ENCODE measurements around the gene MTHFD1L.
"Not testable (repeated sequence)": the region's sequence is repeated elsewhere in the genome, so short reads cannot be mapped to it uniquely, and the experiment has no call there.

The MTHFD1L gene

DNA sequence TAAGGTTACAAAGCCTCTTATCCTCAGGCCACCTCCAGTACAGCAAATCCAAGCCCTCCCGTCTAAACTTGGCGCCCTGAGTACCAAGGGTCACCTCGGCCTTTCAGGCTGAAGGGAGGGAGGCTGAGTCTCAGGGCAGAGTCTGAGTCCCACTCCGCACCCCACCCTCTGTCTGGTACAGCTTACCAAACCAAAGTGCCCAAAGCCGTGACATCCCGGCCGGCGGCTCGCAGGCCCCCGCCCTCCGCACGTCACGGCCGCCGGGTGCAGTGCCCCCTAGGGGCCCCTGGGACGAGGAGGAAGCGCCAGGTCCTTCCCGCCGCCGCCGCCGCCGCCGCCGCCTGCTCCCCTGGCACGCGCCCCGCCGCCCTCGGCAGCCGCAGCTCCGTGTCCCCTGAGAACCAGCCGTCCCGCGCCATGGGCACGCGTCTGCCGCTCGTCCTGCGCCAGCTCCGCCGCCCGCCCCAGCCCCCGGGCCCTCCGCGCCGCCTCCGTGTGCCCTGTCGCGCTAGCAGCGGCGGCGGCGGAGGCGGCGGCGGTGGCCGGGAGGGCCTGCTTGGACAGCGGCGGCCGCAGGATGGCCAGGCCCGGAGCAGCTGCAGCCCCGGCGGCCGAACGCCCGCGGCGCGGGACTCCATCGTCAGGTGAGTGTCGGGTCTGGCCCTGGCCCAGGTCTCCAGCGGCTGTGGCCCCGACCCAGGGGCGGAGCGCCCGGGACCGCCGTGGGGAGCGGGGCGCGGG, at the start of gene MTHFD1L:
TSS of gene MTHFD1L (plus strand) at position 297 of the 741 bp plus-strand sequence. CDS start at position 418, 121 bp downstream.
- peak; percentile 44 for DNase-seq

DNA sequence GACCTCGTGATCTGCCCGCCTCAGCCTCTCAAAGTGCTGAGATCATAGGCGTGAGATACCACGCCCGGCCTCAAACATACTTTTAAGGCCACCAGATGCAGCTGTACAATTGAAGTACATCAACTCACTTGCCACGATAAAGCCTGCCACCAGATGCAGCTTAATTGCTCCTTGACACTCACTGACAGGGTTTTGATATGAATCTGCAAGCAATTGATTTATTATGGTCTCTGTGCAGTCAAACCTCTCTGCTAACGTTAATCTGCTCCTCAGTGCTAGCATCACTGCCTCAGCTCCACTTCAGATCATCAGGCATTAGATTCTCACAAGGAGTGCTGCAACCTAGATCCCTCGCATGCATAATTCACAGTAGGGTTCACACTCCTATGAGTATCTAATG, 48.9 kb upstream of the MTHFD1L start:
- DNase-seq: not testable (repeated sequence)

DNA sequence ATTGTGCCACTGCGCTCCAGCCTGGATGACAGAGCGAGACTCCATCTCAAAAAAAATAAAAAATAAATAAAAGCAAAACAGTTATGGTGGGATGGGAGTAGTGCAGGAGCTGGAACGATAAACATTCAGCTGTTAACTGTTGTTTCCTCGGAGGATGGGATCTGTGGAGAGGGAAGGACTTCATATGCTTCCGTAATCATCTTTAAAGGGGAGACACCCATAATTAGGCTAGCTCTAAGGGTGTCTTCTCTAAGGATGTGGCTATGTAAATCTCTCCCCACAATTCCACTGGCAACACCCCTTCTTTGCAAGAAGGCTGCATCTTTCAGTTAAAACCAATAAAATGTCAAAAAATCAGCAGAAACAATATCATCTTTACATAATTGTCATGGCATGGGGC, 42.6 kb upstream of the MTHFD1L start:
- DNase-seq: no peak

- no peak for DNase-seq
Observed at GRCh38 chr6:150826788-150827187, 38.7 kb upstream of the MTHFD1L start.

- not testable (repeated sequence) for DNase-seq
Observed at GRCh38 chr6:150828107-150828506, 37.4 kb upstream of the MTHFD1L start.

GRCh38 chr6:150830439-150831165, 34.9 kb upstream of the MTHFD1L start:
- no peak for DNase-seq

- DNase-seq: no peak
Observed at GRCh38 chr6:150831577-150831976, 33.9 kb upstream of the MTHFD1L start.

GRCh38 chr6:150835620-150836019, 29.9 kb upstream of the MTHFD1L start:
- DNase-seq: no peak

- no peak for DNase-seq
Observed at GRCh38 chr6:150840185-150840584, 25.3 kb upstream of the MTHFD1L start.

DNA sequence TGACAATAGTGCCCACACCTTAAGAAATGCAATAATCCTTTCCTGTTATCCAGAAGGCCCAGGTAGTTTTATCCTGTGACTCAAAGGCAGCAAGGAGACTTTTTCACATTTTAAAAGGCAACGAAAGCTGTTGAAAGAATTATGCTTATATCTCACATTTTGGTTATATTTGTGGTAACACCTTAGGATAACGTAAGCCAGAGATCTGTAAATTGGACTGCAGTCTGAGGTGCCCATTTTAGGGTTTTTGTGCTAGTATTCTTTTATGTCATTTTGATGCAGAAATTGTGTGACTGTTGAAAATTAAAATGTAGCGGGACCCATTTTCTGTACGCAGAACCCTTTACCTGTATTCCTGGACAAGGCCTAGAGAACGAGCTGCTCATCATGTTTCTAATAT, 24.3 kb upstream of the MTHFD1L start:
- DNase-seq: no peak

- no peak for DNase-seq
Observed at GRCh38 chr6:150841697-150842096, 23.8 kb upstream of the MTHFD1L start.

- DNase-seq: no peak
Observed at GRCh38 chr6:150844371-150844770, 21.1 kb upstream of the MTHFD1L start.

- DNase-seq: no peak
Observed at GRCh38 chr6:150846641-150847040, 18.9 kb upstream of the MTHFD1L start.

GRCh38 chr6:150848400-150848799, 17.1 kb upstream of the MTHFD1L start:
- no peak for DNase-seq

- not testable (repeated sequence) for DNase-seq
Observed at GRCh38 chr6:150854392-150854791, 11.1 kb upstream of the MTHFD1L start.

GRCh38 chr6:150855171-150855570, 10.3 kb upstream of the MTHFD1L start:
- DNase-seq: not testable (repeated sequence)

DNA sequence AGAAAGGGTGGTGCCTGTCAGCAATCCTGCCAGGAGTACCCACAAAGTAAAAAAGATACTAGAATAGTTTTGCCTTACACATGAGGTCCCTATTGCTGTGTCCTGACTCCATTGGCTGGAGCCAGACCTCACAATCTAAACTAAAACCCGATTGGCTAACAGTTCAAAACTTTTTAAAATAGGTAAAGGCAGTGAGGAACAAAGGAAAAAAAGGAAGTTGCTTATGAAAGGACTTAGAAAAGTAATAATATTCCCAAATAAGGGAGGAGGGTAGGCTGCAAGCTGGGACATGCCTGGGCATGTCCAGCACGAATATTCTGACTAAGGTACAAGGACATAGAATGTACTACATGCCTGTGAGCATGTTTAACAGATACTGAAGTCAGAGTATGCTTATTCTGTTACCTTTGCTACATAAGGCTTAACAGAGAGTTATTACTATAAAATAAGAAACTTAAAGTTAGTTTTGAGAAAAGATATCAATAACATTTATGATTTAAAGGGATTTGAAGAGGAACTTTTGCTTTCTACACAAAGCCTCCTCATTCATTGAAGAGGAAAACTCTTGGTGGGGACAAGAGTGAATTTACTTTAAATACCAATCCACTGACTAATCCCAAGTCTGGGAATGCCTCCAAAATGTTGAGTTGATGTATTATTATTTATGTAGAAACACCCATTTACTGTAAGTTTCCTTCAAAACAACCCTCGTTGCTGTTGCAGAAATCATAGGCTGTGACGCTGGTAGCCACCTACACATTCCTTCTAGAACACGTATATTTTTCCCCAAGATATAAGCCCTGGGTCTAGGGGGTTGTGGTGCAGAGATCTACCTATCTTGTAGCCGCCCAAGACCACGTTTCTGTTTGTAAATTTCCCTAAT, 8.2 kb upstream of the MTHFD1L start:
- DNase-seq: no peak

DNA sequence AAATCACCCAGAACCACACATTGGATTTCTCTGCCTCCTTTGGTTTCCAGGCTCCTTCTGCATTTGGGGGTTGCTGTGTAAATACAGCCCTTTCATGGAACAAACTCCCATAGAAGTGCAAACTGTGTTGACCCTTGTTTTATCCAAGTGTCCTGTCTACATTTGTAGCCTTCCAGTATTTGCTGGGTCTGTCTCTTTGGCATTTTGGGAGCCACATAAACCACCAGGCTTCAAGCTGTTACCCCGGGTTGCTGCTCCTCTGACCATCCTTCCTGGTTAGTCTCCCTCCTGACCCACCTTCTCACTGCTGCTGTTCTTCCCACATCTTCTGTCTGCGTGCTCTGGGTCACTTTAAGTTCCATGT, 7.6 kb upstream of the MTHFD1L start:
- DNase-seq: no peak

GRCh38 chr6:150861448-150862168, 3.9 kb upstream of the MTHFD1L start:
- DNase-seq: not testable (repeated sequence)

GRCh38 chr6:150863213-150863928, 2.1 kb upstream of the MTHFD1L start:
- DNase-seq: no peak

DNA sequence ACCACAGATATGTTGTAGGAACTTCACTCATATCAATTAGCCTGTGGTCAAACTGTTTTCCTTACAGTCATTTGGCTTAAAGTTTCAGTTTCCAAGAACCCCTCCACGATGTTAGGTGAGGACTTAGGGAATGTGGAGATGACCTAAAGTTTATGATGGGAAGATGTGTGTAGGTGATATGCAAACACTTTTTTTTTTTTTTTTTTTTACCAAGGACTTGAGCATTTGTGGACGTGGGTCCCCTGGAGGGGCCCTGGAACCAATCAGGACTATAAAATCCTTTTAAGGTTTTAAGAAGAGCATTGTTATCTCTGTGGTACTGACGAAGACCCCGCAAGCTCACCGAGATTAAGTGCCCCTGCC, 478 bp upstream of the MTHFD1L start:
- no peak for DNase-seq

Measured in DMS79 treated with DMSO at 0.1 percent for 48 hours (cell line).